K562 (cell line): Measurements from ENCODE around the gene HCRTR1. TPM values are rescaled to one million over a fixed set of nuclear protein-coding genes. Genes with fewer than 3 reads are reported as not detected.

Source experiments
- ARID1B ChIP-seq: fragments of 450-650 bp; IDR thresholded peaks from 2 replicates; pipeline ENCODE4 v1.6.1; 2016; ENCODE audit warnings: antibody characterized with exemption, mild to moderate bottlenecking, inconsistent platforms
- BACH1 ChIP-seq: fragments of 200-800 bp; sonication (Bioruptor generic); IDR thresholded peaks from 2 replicates; pipeline ENCODE4 v1.6.1; 2016; ENCODE audit warnings: missing genetic modification characterization, missing compliant biosample characterization
- CBFA2T3 ChIP-seq: fragments of 450-650 bp; IDR thresholded peaks from 2 replicates; pipeline ENCODE4 v1.6.1; 2017
- ESRRA ChIP-seq: fragments of 450-650 bp; IDR thresholded peaks from 2 replicates; pipeline ENCODE4 v1.6.1; 2014; ENCODE audit warnings: low read depth, mild to moderate bottlenecking, moderate library complexity, borderline replicate concordance
- EZH2 ChIP-seq: IDR thresholded peaks from 2 replicates; pipeline ENCODE4 v1.6.1; 2012; ENCODE audit warnings: low read depth, mild to moderate bottlenecking, inconsistent platforms, low read length, borderline replicate concordance
- HNRNPLL ChIP-seq: fragments of 200-400 bp; formaldehyde crosslinking; IDR thresholded peaks from 2 replicates; pipeline ENCODE4 v1.6.1; 2017; ENCODE audit warnings: low read length, low read depth, mild to moderate bottlenecking; ENCODE audit not compliant: poor library complexity, severe bottlenecking
- ILK ChIP-seq: fragments of 450-650 bp; IDR thresholded peaks from 2 replicates; pipeline ENCODE4 v1.6.1; 2016; ENCODE audit warnings: missing genetic modification characterization, low read depth, mild to moderate bottlenecking, missing compliant biosample characterization, moderate library complexity, borderline replicate concordance
- MAFG ChIP-seq: fragments of 450-650 bp; conservative IDR thresholded peaks from 2 replicates; pipeline ENCODE4 v1.6.1; 2016; ENCODE audit warnings: missing genetic modification characterization, missing compliant biosample characterization
- MCM3 ChIP-seq: fragments of 450-650 bp; IDR thresholded peaks from 2 replicates; pipeline ENCODE4 v1.6.1; 2016
- MYC ChIP-seq, 2 experiments: fragments of 250-450 bp in 1 of 2; sonication (Bioruptor Pico) in 1 of 2; IDR thresholded peaks; 2 replicates each; pipeline versions ENCODE4 v1.5.1 to v1.6.1; 2012 to 2021; ENCODE audit warnings: low read depth in 2 of 2, borderline replicate concordance in 1 of 2, improper control_type of control experiment in 1 of 2, low read length in 1 of 2, mild to moderate bottlenecking in 1 of 2, moderate library complexity in 1 of 2
- NFE2 ChIP-seq: IDR thresholded peaks from 2 replicates; pipeline ENCODE4 v1.6.1; 2014; ENCODE audit warnings: antibody characterized with exemption, low read depth
- NFIX ChIP-seq: fragments of 250-450 bp; sonication (Bioruptor Pico); IDR thresholded peaks from 2 replicates; pipeline ENCODE4 v1.4.0; 2020; ENCODE audit warnings: low read depth, mild to moderate bottlenecking, moderate library complexity
- PHF8 ChIP-seq: fragments of 200-600 bp; sonication (generic); IDR thresholded peaks from 2 replicates; pipeline ENCODE4 v1.6.1; 2012; ENCODE audit warnings: mixed run types, mild to moderate bottlenecking, inconsistent platforms, low read length, moderate library complexity, borderline replicate concordance
- POLR3G ChIP-seq: IDR thresholded peaks from 2 replicates; pipeline ENCODE4 v1.6.1; 2011; ENCODE audit not compliant: insufficient read length, insufficient replicate concordance; ENCODE audit errors: extremely low read depth
- PTTG1 ChIP-seq: fragments of 450-650 bp; IDR thresholded peaks from 2 replicates; pipeline ENCODE4 v1.6.1; 2016; ENCODE audit warnings: low read depth, mild to moderate bottlenecking, missing genetic modification characterization, missing compliant biosample characterization
- SAFB2 ChIP-seq: fragments of 200-400 bp; formaldehyde crosslinking; IDR thresholded peaks from 2 replicates; pipeline ENCODE4 v1.6.1; 2018; ENCODE audit warnings: borderline replicate concordance, low read length, low read depth, moderate library complexity; ENCODE audit not compliant: severe bottlenecking
- SMAD3 ChIP-seq: fragments of 450-650 bp; formaldehyde crosslinking; conservative IDR thresholded peaks from 2 replicates; pipeline ENCODE4 v1.4.0; 2020; ENCODE audit warnings: mild to moderate bottlenecking
- SP2 ChIP-seq: IDR thresholded peaks from 2 replicates; pipeline ENCODE4 v1.6.1; 2011; ENCODE audit warnings: mild to moderate bottlenecking, low read depth, low read length, moderate library complexity; ENCODE audit not compliant: poor library complexity, severe bottlenecking; ENCODE audit errors: extremely low read depth
- TEAD4 ChIP-seq, 2 experiments: sonication (generic) in 1 of 2; formaldehyde crosslinking in 1 of 2; IDR thresholded peaks; 2 replicates each; pipeline versions ENCODE4 v1.6.1 to v1.8.0; 2012 to 2022; ENCODE audit warnings: borderline replicate concordance in 1 of 2, inconsistent platforms in 1 of 2, low read length in 1 of 2, mild to moderate bottlenecking in 1 of 2, missing genetic modification reagents in 1 of 2
- XRCC4 ChIP-seq: IDR thresholded peaks from one replicate; pipeline ENCODE4 v1.6.1; 2011; ENCODE audit not compliant: insufficient read depth, insufficient read length; ENCODE audit errors: extremely low read depth
- ZNF121 ChIP-seq: sonication (generic); formaldehyde crosslinking; conservative IDR thresholded peaks from 2 replicates; pipeline ENCODE4 v1.8.0; 2022; ENCODE audit warnings: missing genetic modification reagents
- ZNF134 ChIP-seq: fragments of 250-450 bp; sonication (Bioruptor Pico); conservative IDR thresholded peaks from 2 replicates; pipeline ENCODE4 v1.4.0; 2020
- ZNF143 ChIP-seq: sonication (generic); formaldehyde crosslinking; IDR thresholded peaks from 2 replicates; pipeline ENCODE4 v1.9.0; 2022; ENCODE audit warnings: mild to moderate bottlenecking, missing genetic modification reagents
- ZNF282 ChIP-seq: sonication (generic); formaldehyde crosslinking; IDR thresholded peaks from 2 replicates; pipeline ENCODE4 v1.8.1; 2023; ENCODE audit warnings: missing genetic modification reagents
- ZNF695 ChIP-seq: fragments of 450-650 bp; formaldehyde crosslinking; IDR thresholded peaks from 2 replicates; pipeline ENCODE4 v1.4.0; 2020; ENCODE audit warnings: mild to moderate bottlenecking, moderate library complexity
- polyA plus RNA-seq, 8 experiments: library from polyadenylated mRNA; depleted of rRNA in 4 of 8; stranded (reverse) in 5 of 8; unstranded in 3 of 8; fragments of >200 nt; fragmentation: Nextera tagmentation in 2 of 8; fragmentation: Illumina TruSeq in 1 of 8; extraction: Ambion mirVana in 2 of 8; extraction: Trizol in 1 of 8; gene quantifications; 2 replicates each; pipeline versions ENCODE4 v1.2.1 to v1.2.3, GENCODE V29; 2011 to 2014; ENCODE audit warnings: inconsistent platforms in 1 of 8, missing spikeins in 1 of 8
- total RNA-seq, 7 experiments: library from RNA; depleted of rRNA in 6 of 7; stranded (reverse); fragments of >200 nt in 6 of 7; fragmentation: Illumina TruSeq in 2 of 7; extraction: Trizol in 2 of 7; gene quantifications; 2 replicates each; pipeline versions ENCODE4 v1.2.1 to v1.2.3, GENCODE V29; 2011 to 2021; ENCODE audit warnings: low replicate concordance in 1 of 7
- TF ChIP-seq, protein P1 (sequence below): sonication (generic); formaldehyde crosslinking; IDR thresholded peaks from 2 replicates; pipeline ENCODE4 v1.8.1; 2023; ENCODE audit warnings: mild to moderate bottlenecking, missing genetic modification reagents
- TF ChIP-seq, protein P2 (sequence below), 2 experiments: fragments of 450-650 bp in 1 of 2; sonication (generic) in 1 of 2; formaldehyde crosslinking in 1 of 2; IDR thresholded peaks in 1 of 2; conservative IDR thresholded peaks in 1 of 2; 2 replicates each; pipeline versions ENCODE4 v1.6.1 to v1.8.1; 2016 to 2023; ENCODE audit warnings: mild to moderate bottlenecking in 2 of 2, moderate library complexity in 2 of 2, inconsistent platforms in 1 of 2, missing genetic modification reagents in 1 of 2

The HCRTR1 gene
- total and polyA plus RNA-seq, 9 of the 15 experiments (the other 6 are each of a cell fraction or from before 2014, with no cell fraction given), result not detected

DNA sequence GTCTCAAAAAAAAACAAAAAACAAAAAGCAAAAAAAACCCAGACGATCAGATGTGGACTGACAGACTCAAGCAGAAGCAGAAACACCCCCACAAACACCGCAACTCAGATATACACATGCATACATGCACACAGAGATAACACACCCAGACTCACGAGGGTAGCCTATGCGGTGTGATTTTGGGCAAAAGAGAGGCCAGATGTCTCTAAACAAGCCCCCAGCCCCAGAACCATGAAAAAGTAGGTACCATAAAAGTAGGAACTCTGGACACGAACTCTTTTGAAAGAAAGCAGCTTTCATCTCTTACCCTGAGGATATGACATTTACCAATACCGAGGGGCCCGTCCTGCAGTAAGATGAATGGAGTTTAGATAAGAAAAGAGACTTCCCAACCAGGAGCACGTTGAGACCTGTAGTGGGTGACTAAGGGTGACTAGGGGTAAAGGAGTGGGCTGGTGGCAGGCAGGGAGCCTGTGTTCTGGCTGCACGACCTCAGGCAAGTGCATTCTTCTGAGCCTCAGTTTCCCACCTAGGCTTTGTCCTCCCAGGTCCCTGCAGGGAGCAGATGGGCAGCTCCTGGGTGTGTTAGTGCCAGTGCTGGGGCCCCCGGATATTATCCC is 42.6 kb upstream of the HCRTR1 start (continued):
- TF ChIP-seq, protein P1, sequence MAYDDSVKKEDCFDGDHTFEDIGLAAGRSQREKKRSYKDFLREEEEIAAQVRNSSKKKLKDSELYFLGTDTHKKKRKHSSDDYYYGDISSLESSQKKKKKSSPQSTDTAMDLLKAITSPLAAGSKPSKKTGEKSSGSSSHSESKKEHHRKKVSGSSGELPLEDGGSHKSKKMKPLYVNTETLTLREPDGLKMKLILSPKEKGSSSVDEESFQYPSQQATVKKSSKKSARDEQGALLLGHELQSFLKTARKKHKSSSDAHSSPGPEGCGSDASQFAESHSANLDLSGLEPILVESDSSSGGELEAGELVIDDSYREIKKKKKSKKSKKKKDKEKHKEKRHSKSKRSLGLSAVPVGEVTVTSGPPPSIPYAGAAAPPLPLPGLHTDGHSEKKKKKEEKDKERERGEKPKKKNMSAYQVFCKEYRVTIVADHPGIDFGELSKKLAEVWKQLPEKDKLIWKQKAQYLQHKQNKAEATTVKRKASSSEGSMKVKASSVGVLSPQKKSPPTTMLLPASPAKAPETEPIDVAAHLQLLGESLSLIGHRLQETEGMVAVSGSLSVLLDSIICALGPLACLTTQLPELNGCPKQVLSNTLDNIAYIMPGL (CRISPR knock-in tag), result no peak
- TF ChIP-seq NFIX, result no peak
- TF ChIP-seq ZNF143 (CRISPR knock-in tag), result no peak
- TF ChIP-seq EZH2, result no peak
- no peak for TF ChIP-seq PHF8
- peak; percentile 82 for TF ChIP-seq TEAD4 (IDR thresholded peaks at IDR 0.05; ENCODE audit: low read length)
- no peak for TF ChIP-seq TEAD4 (CRISPR knock-in tag; IDR thresholded peaks at IDR 0.05; ENCODE audit: borderline replicate concordance)
- no peak for TF ChIP-seq ZNF695 (CRISPR knock-in tag)
- TF ChIP-seq SAFB2, result no peak
- TF ChIP-seq PTTG1 (tag), result no peak
- TF ChIP-seq POLR3G, result no peak
- TF ChIP-seq ARID1B, result peak; percentile 83
- no peak for TF ChIP-seq XRCC4
- 0 out of 2 replicates have a peak, but pooled peaks have one; percentile 6 for TF ChIP-seq MAFG (tag)
- TF ChIP-seq, protein P2, sequence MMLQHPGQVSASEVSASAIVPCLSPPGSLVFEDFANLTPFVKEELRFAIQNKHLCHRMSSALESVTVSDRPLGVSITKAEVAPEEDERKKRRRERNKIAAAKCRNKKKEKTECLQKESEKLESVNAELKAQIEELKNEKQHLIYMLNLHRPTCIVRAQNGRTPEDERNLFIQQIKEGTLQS (IDR thresholded peaks at IDR 0.05), result no peak
- TF ChIP-seq, protein P2 (CRISPR knock-in tag; conservative IDR thresholded peaks at IDR 0.05), result no peak
- TF ChIP-seq ZNF121 (CRISPR knock-in tag), result no peak
- no peak for TF ChIP-seq BACH1
- TF ChIP-seq MCM3, result no peak
- no peak for TF ChIP-seq ZNF282 (CRISPR knock-in tag)
- TF ChIP-seq HNRNPLL, result no peak
- no peak for TF ChIP-seq NFE2
- TF ChIP-seq ESRRA, result no peak
- TF ChIP-seq MYC (IDR thresholded peaks at IDR 0.05; ENCODE audit: low read depth, low read length), result no peak
- TF ChIP-seq MYC (CRISPR knock-in tag; IDR thresholded peaks at IDR 0.05; ENCODE audit: borderline replicate concordance, low read depth), result no peak
- no peak for TF ChIP-seq ILK (tag)
- peak; percentile 93 for TF ChIP-seq CBFA2T3
- no peak for TF ChIP-seq SMAD3 (CRISPR knock-in tag)
- no peak for TF ChIP-seq ZNF134 (CRISPR knock-in tag)
- no peak for TF ChIP-seq SP2
